NCI-H226 (cell line): Measurements from ENCODE around the gene JAGN1.
"Not testable (repeated sequence)": the region's sequence is repeated elsewhere in the genome, so short reads cannot be mapped to it uniquely, and the experiment has no call there.

Experiments used
- DNase-seq: peaks from one replicate; pipeline ENCODE4 v3.0.0-alpha.2; 2015

JAGN1 gene

DNA sequence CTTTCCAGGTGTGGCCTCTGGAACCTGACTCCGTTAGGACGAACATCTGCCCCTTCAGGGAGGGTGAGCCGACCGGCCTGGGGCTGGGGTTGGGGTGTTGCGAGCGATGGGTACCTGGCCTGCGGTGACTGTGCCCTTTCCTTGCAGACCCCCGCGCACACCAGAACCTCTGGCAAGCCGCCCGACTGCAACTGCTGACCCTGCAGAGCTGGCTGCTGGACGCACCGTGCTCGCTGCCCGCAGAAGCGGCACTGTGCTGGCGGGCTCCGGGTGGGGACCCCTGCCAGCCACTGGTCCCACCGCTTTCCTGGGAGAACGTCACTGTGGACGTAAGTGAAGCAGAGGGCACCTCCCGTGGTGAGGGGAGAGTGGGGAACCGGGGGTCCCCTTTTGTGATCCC is 37.7 kb downstream of the JAGN1 start:
- DNase-seq, result no peak

DNA sequence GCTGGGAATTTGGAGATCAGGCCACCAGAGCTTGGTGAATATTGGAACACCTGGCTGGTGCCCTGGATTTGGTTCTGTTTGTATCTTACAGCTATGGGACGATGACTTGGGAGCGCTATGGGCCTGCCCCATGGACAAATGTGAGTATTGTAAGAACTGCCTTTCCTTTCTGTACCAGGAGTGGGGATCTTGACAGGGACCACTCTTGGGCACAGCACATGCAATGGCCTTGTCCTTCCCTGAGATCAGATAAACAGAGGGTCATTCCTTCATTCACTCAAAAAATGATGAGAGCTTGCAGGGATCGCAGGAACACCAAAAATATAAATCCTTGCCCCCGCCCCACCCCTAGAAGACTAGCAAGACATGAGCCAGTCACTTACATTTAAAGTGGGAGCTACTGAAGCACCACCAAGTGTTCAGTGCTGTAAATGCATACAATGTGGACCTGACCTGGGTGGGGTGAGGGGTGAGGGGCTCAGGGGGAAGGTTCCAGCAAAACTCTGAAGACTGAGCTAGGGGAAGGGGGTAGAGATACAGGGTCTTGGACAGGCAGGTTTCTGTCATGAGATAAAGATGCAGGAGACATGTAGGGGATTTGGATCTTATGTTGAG is 40.5 kb downstream of the JAGN1 start:
- no peak for DNase-seq

DNA sequence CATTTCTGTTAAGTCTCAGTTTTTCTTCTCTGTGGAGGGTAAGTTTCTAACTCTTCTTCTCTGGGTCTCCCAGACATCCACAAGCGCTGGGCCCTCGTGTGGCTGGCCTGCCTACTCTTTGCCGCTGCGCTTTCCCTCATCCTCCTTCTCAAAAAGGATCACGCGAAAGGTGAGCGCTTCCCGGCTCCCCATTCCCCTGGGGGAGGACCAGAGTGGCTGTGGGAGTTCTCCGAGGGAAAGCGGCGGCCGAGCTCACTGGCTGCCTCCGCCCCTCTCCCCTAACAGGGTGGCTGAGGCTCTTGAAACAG is 42.1 kb downstream of the JAGN1 start:
- no peak for DNase-seq

DNA sequence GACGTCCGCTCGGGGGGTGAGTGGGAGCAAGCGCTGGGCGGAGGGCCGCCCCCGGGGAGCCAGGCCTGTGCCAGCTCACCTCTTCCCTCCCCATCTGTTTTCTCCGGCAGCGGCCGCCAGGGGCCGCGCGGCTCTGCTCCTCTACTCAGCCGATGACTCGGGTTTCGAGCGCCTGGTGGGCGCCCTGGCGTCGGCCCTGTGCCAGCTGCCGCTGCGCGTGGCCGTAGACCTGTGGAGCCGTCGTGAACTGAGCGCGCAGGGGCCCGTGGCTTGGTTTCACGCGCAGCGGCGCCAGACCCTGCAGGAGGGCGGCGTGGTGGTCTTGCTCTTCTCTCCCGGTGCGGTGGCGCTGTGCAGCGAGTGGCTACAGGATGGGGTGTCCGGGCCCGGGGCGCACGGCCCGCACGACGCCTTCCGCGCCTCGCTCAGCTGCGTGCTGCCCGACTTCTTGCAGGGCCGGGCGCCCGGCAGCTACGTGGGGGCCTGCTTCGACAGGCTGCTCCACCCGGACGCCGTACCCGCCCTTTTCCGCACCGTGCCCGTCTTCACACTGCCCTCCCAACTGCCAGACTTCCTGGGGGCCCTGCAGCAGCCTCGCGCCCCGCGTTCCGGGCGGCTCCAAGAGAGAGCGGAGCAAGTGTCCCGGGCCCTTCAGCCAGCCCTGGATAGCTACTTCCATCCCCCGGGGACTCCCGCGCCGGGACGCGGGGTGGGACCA is 42.6 kb downstream of the JAGN1 start:
- DNase-seq, result peak; percentile 69

DNA sequence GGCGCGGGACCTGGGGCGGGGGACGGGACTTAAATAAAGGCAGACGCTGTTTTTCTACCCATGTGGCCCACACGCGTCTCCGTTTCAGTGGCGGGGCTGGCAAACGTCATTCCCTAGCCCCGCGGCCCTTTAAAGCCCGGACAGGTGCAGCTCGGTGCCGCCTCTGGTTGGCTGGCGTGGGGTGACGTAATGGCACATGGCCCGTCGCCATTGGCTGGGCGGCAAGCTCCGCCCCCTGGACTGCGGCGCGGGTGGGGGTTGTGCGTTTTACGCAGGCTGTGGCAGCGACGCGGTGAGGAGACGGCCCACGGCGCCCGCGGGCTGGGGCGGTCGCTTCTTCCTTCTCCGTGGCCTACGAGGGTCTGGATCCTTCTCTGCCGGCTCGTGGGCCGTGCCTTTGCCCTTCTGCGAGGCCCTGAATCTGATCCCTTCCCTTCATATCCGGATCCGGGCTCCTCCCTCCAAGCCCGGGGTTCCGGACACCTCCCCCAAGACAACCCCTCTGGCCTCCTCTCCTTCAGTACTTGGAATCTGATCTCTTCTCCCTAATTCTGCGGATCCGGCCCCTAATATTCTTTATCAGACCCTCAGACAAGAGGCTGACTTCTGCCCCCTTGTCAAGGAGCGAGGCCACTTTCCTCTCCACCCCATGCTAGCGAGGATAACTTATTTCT is 43.3 kb downstream of the JAGN1 start, which contains the start of gene CRELD1:
Gene CRELD1, plus strand, starts transcription at position 274 of the 674 bp plus-strand sequence. CDS start 605 bp downstream, outside the sequence.
- DNase-seq, result peak; percentile 89

DNA sequence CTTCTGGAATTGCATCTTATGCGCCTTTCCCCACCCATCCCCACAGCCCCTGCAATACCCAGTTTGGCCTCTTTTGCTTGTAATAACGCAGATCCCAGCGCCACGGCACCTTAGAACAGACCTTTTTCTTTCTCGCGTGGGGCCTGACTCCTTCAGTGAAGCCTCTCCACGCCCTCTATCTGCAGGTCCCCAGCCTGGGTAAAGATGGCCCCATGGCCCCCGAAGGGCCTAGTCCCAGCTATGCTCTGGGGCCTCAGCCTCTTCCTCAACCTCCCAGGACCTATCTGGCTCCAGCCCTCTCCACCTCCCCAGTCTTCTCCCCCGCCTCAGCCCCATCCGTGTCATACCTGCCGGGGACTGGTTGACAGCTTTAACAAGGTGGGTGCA is 43.8 kb downstream of the JAGN1 start:
- no peak for DNase-seq

DNA sequence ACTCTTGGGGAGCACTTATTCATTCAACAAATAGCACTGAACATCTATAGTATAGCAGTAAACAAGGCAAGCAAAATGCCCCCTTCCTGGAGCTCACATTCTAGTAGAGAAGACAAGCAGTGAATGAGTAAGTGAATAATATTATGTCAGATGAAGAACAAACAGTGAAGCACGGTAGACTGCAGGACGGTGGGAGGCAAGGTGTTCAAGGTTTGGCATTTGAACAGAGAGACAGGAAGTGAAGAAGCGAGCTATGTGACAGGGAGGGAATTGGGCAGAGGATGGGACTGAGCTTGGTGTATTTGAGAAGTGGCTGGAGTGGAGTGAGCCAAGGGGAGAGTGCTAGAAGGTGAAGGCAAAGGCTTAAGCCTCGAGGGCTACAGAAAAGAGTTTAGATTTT is 44.6 kb downstream of the JAGN1 start:
- DNase-seq, result no peak

DNA sequence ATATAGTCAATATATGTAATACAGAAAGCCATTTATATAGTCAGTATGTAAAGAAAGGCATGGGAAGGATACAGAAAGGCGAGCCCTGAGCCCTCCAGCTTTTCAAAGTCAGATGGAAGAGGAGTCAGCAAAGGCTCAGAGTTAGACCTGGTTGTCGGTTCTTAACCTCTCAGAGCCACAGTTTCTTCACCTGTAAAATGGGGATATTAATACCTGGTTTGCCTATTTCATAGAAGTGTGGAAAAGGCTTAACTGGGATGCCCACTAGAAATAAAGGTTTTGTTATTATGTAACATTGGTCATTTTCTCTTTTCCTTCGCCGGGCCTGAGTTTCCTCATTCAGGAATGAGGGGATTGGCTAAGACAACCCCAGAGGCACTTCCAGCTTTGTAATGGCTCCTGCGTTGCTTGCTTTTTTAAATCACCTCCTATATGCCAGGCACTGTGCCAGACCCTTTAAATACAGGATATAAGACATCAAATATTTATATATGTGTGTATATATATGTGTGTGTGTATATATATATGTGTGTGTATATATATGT is 45.6 kb downstream of the JAGN1 start:
- DNase-seq, result no peak

DNA sequence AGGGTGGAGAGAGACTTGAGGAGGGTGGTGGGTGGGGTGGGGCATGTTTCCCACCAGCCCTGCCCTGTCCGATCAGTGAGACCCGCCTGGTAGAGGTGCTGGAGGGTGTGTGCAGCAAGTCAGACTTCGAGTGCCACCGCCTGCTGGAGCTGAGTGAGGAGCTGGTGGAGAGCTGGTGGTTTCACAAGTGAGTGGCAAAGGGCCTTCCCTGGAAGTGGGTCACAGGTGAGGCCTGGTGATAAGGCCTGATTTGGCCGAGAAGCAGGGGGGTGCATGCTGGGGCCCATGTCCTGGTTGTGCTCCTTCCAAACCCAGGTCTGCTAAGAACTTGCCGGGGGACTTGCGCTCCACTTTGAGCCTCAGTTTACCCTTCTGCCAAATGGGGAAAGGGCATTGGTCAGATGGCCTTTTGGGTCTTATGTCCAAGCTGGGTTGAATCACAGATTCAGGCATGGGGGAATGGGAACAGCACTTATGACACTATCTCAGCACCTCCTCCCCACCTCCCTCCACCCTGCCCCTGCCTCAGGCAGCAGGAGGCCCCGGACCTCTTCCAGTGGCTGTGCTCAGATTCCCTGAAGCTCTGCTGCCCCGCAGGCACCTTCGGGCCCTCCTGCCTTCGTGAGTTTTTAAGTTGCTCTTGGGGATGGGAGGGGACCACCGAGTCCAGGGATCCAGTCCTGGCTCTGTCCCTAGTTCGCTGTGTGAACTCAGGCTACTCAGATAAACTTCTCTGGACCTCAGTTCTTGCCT is 47.3 kb downstream of the JAGN1 start:
- no peak for DNase-seq

DNA sequence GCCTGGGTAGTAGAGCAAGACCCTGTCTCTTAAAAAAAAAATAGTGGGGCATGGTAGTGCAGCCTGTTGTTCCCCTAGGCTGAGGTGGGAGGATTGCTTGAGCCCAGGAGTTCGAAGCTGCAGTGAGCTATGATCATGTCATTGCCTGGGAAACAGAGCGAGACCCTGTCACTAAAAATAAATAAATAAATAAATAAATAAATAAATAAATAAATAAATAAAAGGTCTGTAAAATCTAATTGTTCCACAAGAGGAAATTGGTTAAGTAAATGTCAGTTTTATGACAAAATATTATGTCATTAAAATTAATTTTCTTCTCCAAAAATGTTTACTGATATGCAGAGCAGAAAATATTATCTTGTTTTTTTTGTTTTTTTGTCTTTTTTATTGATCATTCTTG is 48.6 kb downstream of the JAGN1 start:
- no peak for DNase-seq

DNA sequence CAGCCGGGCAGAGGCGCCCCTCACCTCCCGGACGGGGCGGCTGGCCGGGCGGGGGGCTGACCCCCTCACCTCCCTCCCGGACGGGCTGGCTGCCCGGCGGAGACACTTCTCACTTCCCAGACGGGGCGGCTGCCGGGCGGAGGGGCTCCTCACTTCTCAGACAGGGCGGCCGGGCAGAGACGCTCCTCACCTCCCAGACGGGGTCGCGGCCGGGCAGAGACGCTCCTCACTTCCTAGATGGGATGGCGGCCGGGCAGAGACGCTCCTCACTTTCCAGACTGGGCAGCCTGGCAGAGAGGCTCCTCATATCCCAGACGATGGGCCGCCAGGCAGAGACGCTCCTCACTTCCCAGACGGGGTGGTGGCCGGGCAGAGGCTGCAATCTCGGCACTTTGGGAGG is 49.5 kb downstream of the JAGN1 start:
- DNase-seq, result not testable (repeated sequence)

DNA sequence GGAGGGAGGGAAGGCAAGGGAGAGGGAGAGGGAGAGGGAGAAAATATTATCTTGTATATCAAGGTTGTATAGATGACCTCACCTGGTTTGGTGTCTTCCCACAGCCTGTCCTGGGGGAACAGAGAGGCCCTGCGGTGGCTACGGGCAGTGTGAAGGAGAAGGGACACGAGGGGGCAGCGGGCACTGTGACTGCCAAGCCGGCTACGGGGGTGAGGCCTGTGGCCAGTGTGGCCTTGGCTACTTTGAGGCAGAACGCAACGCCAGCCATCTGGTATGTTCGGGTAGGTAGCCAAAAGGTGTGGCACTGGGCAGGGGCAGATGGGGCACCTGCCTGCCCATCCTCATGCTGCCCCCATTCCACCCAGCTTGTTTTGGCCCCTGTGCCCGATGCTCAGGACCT is 50.3 kb downstream of the JAGN1 start:
- no peak for DNase-seq

DNA sequence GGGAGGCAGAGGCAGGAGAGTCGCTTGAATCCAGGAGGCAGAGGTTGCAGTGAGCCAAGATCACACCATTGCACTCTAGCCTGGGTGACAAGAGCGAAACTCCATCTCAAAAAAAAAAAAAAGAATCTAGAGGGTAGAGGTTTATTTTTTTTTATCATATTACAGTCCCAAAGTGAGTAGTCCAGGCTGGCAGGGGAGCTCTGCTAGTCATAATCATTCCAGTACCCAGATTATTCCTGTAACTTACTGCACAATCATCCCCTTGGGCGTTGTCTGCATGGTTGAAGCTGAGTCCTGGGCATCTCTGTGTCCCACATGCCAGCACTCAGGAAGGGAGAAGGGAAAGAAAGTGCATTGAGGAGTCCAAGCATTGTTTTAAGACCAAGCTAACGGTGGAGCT is 51.8 kb downstream of the JAGN1 start:
- DNase-seq, result no peak

DNA sequence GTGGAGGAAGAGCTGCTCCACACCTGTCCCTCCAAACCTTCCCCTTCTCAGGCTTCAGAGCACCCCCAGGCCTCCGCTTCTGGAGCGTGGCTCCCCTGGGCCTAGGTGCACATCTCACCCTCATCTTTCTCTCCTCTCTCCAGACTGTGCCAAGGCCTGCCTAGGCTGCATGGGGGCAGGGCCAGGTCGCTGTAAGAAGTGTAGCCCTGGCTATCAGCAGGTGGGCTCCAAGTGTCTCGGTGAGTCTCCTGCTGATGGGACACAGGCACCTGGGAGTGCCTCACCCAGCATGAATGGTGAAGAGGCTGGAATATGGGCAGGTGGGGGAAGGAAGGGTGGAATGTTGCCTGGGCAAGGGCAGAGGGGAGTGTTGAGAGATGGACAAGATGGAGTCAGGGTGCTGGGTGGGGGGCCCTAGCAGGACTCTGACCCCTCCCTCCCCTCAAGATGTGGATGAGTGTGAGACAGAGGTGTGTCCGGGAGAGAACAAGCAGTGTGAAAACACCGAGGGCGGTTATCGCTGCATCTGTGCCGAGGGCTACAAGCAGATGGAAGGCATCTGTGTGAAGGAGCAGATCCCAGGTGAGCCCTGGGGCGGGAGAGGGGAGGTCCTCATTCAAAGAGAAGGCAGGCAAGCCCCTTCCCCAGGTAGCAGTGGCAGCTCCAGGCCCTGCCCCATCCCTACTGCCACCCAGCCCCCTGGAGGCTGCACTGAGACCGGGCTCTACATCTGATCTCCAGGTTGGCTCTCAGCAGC is 52.7 kb downstream of the JAGN1 start:
- DNase-seq, result no peak
